ENCODE measurements around the gene FYN.

The FYN gene

GRCh38 chr6:111651185-111652034 is 221.8 kb downstream of the FYN start:
- DNase-seq (ENCODE audit: low read depth in 2 of 2): no peak
- TF ChIP-seq, protein P1, sequence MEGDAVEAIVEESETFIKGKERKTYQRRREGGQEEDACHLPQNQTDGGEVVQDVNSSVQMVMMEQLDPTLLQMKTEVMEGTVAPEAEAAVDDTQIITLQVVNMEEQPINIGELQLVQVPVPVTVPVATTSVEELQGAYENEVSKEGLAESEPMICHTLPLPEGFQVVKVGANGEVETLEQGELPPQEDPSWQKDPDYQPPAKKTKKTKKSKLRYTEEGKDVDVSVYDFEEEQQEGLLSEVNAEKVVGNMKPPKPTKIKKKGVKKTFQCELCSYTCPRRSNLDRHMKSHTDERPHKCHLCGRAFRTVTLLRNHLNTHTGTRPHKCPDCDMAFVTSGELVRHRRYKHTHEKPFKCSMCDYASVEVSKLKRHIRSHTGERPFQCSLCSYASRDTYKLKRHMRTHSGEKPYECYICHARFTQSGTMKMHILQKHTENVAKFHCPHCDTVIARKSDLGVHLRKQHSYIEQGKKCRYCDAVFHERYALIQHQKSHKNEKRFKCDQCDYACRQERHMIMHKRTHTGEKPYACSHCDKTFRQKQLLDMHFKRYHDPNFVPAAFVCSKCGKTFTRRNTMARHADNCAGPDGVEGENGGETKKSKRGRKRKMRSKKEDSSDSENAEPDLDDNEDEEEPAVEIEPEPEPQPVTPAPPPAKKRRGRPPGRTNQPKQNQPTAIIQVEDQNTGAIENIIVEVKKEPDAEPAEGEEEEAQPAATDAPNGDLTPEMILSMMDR (IDR thresholded peaks at IDR 0.05; ENCODE audit: low read depth, low read length): no peak
- H3K4me3 ChIP-seq (replicated peaks in 1 of 2; ENCODE audit: low read depth in 2 of 2, low read length in 2 of 2): no peak overlapping the region

DNA sequence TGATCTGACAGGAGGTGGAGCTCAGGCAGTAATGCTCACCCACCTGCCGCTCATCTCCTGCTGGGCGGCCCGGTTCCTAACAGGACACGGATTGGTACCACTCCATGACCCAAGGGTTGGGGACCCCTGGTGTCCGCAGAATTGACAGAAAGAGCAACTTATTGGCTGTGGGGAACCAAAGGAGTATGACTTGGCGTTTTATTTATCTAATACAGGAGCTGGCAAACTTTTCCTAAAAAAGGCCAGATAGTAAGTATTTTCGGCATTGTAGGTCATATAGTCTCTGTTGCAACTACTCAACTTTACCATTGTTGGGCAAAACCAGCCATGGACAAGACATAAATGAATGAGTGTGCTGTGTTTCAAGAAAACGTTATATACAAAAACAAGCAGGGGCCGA is 223.2 kb downstream of the FYN start:
- TF ChIP-seq, protein P1 (IDR thresholded peaks at IDR 0.05; ENCODE audit: low read depth, low read length): no peak
- H3K4me3 ChIP-seq (replicated peaks in 1 of 2; ENCODE audit: low read depth in 2 of 2, low read length in 2 of 2): no peak overlapping the region
- no peak for DNase-seq (ENCODE audit: low read depth in 2 of 2)

GRCh38 chr6:111648100-111648499 is 225.2 kb downstream of the FYN start:
- TF ChIP-seq, protein P1 (IDR thresholded peaks at IDR 0.05; ENCODE audit: low read depth, low read length): no peak
- no peak for DNase-seq (ENCODE audit: low read depth in 2 of 2)
- H3K4me3 ChIP-seq (replicated peaks in 1 of 2; ENCODE audit: low read depth in 2 of 2, low read length in 2 of 2): no peak overlapping the region

GRCh38 chr6:111646942-111647341 is 226.3 kb downstream of the FYN start:
- H3K4me3 ChIP-seq (replicated peaks in 1 of 2; ENCODE audit: low read depth in 2 of 2, low read length in 2 of 2): no peak overlapping the region
- TF ChIP-seq, protein P1 (IDR thresholded peaks at IDR 0.05; ENCODE audit: low read depth, low read length): no peak
- peak; percentile 40 to 83 for DNase-seq (ENCODE audit: low read depth in 2 of 2)

GRCh38 chr6:111646034-111646433 is 227.2 kb downstream of the FYN start:
- TF ChIP-seq, protein P1 (IDR thresholded peaks at IDR 0.05; ENCODE audit: low read depth, low read length): no peak
- no peak overlapping the region for H3K4me3 ChIP-seq (replicated peaks in 1 of 2; ENCODE audit: low read depth in 2 of 2, low read length in 2 of 2)
- DNase-seq (ENCODE audit: low read depth in 2 of 2): no peak

DNA sequence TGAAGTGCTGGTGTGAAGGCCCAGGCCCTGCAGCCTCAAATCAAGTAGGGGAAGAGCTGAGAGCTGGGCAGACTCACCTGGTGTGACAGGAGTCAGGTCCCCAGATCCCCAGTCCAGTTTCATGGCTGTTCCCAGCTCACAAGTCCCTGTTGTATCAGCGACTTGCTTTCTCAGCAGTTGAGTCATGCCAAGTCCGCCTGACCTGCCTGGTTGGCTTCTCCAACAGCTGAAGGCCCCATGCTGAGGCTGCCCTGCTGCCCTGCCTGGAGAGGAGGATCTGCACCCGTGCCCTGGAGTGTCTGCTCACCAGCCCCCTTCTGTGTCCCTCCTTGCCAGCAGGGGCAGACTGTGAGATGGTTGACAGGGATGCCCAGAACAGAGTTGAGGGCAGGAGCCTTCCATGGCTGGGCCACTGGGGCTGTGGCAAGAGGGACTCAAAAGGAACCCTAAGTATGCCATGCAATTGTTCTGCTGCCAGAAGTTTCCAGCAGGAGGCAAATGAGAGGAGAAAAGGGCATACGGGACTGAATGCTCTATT is 228.3 kb downstream of the FYN start:
- DNase-seq (ENCODE audit: low read depth in 2 of 2): no peak
- TF ChIP-seq, protein P1 (IDR thresholded peaks at IDR 0.05; ENCODE audit: low read depth, low read length): no peak

More for the DNA sequence above, 228.3 kb downstream of the FYN start:
- H3K4me3 ChIP-seq (replicated peaks in 1 of 2; ENCODE audit: low read depth in 2 of 2, low read length in 2 of 2): no peak overlapping the region

All from cardiac fibroblast (primary cell).